ENCODE results near the gene COL4A1. TPM values are rescaled to one million over a fixed set of nuclear protein-coding genes. Genes with fewer than 3 reads are reported as not detected.

COL4A1 gene
- total RNA-seq, 2 experiments from 2014 or later, result not detected

DNA sequence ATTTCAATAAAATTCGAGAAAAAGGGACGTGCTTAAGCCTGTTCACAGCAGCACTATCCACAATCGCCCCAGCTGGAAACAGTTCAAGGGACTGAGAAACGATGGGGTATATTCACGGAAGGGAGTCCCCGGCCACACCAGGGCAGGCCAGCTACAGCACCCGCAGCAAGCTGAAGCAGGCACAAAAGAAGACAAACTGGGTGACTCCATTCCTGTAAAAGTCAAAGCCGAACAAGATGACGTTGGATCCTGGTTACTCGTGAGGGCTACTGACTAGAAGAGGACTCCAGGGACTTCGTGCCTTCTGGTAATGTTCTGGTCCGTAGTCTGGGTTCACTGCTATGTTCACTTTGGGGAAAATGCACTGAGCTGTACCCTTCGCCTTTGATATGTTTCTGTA, 57.6 kb downstream of the COL4A1 start:
- no peak overlapping the region for H3K27ac Mint-ChIP-seq
- H3K4me3 Mint-ChIP-seq, result no peak overlapping the region
- no peaks in the 10 kb centered on the region for H3K36me3 Mint-ChIP-seq
- no peaks in the 10 kb centered on the region for H3K9me3 Mint-ChIP-seq
- no peaks in the 10 kb centered on the region for H3K4me1 Mint-ChIP-seq
- DNase-seq, result no peak
- H3K27me3 Mint-ChIP-seq, result peaks cover 22% of the 10 kb centered on the region

DNA sequence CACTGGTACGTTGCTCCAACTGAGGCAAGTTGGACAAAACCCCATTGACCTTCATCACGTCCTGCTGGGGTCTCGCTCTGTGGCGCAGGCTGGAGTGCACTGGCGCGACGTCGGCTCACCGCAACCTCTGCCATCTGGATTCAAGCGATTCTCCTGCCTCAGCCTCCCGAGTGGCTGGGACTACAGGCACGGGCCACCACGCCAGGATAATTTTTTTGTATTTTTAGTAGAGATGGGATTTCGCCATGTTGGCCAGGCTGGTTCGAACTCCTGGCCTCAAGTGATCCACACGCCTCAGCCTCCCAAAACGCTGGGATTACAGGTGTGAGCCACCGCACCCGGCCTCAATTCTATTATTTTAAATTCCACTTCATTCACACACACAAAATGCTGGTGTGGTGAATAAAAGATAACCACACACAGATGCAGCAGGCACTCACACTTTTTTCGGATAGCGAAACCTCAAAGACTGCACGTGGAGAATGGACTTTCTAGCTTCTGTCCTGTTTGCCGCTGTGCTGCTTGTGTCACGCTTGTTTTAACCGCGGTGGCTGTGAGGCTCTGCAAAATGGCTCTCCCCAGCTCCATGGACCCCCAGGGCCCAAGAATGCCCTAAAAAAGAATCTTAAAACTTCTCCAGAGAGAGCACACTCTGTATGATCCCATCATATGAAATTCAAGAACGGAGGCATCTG, 58.4 kb downstream of the COL4A1 start:
- Mint-ChIP-seq H3K27ac (no peak overlapping the region), H3K4me3 (no peak overlapping the region), H3K4me1 (no peaks in the 10 kb centered on the region), H3K9me3 (no peaks in the 10 kb centered on the region), H3K36me3 (no peaks in the 10 kb centered on the region), H3K27me3 (peaks cover 22% of the 10 kb centered on the region)
- no peak for DNase-seq

DNA sequence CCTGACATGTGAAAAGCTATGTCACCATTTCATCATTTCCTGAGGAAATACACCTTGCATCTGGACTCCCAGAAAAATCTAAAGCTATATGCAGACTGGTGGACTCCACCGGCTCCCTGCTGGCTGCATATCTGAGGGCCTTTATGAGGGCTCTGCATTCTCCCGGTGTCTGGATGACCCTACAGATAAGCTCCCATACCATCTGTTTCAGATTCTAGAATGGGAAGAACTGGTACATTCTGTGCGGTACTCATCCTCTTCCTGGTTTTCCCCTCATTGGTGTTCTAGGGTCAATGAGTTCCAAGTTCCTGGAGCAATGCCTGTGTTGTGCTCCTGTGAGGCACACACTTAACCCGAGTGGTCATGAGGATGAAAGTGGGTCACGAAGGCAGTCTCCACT, 60.4 kb downstream of the COL4A1 start:
- no peak for DNase-seq
- Mint-ChIP-seq H3K36me3 (no peaks in the 10 kb centered on the region), H3K4me1 (no peaks in the 10 kb centered on the region), H3K9me3 (no peaks in the 10 kb centered on the region), H3K27ac (no peak overlapping the region), H3K4me3 (no peak overlapping the region), H3K27me3 (peaks cover 28% of the 10 kb centered on the region)

DNA sequence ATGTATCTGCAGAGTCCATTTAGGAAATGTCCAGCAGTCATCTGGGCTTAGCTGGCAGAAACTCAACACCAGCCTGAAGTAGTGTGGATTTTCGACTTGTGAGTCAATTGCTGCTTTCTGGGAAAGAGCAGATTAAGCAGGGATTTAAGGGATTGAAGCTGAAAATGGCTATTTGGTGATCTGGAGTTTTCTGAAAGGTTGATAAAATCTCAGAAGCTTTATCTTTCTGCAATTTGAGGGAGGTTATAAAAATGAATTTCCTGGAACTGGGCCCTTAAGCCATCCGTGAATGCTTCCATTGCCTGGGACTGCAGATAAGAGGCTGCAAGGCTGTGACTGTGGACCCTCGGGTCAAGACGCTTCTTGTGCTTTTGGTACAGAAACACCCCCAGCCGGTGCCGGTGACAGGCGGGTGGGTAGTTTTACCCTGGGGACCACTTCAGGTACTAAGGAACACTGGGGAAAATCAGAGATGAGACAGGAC, 61.5 kb downstream of the COL4A1 start:
- no peak overlapping the region for H3K4me3 Mint-ChIP-seq
- H3K27me3 Mint-ChIP-seq, result peaks cover 28% of the 10 kb centered on the region
- no peaks in the 10 kb centered on the region for H3K4me1 Mint-ChIP-seq
- H3K9me3 Mint-ChIP-seq, result no peaks in the 10 kb centered on the region
- no peak overlapping the region for H3K27ac Mint-ChIP-seq
- H3K36me3 Mint-ChIP-seq, result no peaks in the 10 kb centered on the region
- no peak for DNase-seq

DNA sequence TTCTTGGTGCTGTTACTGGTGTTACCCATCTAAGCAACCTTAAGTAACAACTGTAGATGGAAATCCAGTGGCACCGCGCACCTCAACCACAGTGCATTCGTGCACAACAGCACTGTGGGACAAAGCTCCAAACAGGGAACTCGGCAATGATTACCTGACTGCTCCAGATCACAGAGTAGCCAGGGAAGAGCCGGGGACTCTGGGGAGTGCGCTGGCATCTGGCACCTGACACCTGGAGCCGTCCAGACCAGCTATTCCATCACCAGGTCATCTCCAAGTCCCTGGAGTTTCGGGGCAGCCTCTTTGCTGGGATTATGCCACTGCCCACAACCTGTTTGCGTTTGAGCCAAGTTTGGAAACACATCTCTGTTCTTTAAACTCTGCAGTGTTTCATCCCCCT, 62.0 kb downstream of the COL4A1 start:
- peaks cover 28% of the 10 kb centered on the region for H3K27me3 Mint-ChIP-seq
- H3K4me1 Mint-ChIP-seq, result no peaks in the 10 kb centered on the region
- DNase-seq, result no peak
- H3K9me3 Mint-ChIP-seq, result no peaks in the 10 kb centered on the region
- no peak overlapping the region for H3K4me3 Mint-ChIP-seq
- no peak overlapping the region for H3K27ac Mint-ChIP-seq
- H3K36me3 Mint-ChIP-seq, result no peaks in the 10 kb centered on the region

DNA sequence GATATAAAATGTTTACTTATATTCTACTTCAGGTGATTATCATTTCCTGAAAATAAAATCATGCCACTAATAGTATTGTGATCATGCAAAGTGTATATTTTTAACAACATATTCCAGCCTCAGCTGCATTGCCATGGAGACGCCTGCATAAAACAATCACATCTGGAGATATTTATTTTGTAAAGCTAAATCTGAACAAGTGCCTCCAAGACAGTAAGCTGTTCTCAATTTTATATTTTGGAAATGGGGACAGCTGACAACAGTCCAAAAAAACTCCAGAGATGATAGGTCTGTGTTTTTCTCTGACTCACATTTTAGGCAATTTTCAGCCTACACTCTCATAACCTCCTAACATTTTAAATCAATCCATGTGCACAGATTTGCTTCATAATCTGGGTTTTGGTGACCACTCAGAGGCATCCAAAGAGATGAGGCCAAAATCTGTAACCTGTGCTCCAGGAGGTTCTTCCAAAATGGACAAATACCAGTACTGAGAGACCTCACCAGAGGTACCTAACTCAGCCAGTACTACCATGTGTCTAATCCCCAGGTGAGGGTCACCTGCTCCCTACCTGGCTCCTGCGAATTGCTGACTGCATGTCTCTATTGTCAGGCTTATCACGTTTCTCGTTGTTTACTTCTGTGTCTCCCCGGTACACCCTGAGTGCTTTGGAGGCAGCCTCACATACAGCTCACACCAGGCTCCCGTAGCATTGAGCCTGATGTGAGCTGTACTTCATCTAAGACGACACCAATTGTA, 62.7 kb downstream of the COL4A1 start:
- Mint-ChIP-seq H3K36me3 (no peaks in the 10 kb centered on the region), H3K9me3 (no peaks in the 10 kb centered on the region), H3K4me3 (no peak overlapping the region), H3K27me3 (peaks cover 28% of the 10 kb centered on the region), H3K4me1 (no peaks in the 10 kb centered on the region), H3K27ac (no peak overlapping the region)
- no peak for DNase-seq

DNA sequence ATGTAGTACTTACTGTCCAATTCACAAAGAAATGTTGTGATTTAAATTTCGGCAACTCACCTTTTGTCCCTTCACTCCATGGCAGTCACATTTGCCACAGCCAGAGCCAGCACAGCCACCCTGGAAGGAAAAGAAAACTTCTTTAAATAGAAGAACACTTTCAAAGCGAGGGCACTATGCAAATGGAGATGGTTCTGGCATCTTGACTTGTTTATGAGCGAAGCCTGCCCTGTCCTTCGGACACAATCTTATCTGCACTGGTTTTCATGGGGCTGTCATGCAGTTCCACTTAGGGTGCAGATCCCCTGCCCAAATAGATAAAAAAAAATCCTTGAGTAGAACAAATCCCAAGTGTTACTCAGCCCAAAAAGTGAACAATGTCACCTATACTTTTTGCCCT, 64.3 kb downstream of the COL4A1 start:
- no peak for DNase-seq
- H3K36me3 Mint-ChIP-seq, result no peaks in the 10 kb centered on the region
- H3K4me1 Mint-ChIP-seq, result no peaks in the 10 kb centered on the region
- no peak overlapping the region for H3K4me3 Mint-ChIP-seq
- H3K9me3 Mint-ChIP-seq, result no peaks in the 10 kb centered on the region
- H3K27me3 Mint-ChIP-seq, result peaks cover 28% of the 10 kb centered on the region
- H3K27ac Mint-ChIP-seq, result no peak overlapping the region

DNA sequence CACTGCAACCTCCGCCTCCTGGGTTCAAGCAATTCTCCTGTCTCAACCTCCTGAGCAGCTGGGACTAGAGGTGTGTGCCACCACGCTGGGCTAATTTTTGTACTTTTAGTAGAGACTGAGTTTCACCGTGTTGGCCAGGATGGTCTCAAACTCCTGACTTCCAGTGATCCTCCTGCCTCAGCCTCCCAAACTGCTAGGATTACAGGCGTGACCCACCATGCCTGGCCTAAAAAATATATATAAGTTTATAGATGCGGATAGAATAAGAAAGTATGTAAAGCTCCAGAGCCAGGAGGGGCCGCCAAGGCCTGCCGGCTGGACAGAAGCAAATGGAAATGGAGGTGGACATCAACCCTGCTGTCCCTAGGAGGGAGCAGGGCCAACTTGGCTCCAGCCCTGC, 66.0 kb downstream of the COL4A1 start:
- DNase-seq, result no peak
- no peaks in the 10 kb centered on the region for H3K4me1 Mint-ChIP-seq

DNA sequence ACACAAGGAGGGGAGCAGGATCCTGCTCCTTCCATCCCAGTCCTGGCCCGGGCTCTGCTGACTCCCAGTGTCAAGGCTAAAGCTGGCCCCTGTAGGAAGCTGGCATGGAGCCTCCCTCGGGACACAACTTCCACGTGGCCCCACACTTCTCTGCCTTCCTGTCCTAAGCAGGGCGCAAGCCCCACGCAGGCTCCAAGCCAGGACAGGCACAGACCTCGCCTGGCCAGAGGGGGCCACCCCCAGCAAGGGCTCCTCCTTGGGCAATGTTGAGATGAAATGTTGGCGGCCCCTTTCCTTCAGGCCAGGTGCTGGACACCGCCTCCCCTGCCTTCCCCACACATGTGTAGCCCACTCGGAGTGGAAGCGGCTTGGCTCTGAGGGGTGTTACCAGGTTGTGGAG, 66.6 kb downstream of the COL4A1 start:
- Mint-ChIP-seq H3K9me3 (no peaks in the 10 kb centered on the region), H3K27me3 (peaks cover 21% of the 10 kb centered on the region), H3K4me1 (no peaks in the 10 kb centered on the region), H3K27ac (no peak overlapping the region), H3K4me3 (no peak overlapping the region), H3K36me3 (no peaks in the 10 kb centered on the region)
- DNase-seq, result no peak

More for the DNA sequence above, 66.0 kb downstream of the COL4A1 start:
- H3K27me3 Mint-ChIP-seq, result peaks cover 21% of the 10 kb centered on the region
- H3K36me3 Mint-ChIP-seq, result no peaks in the 10 kb centered on the region
- H3K4me3 Mint-ChIP-seq, result no peak overlapping the region
- no peaks in the 10 kb centered on the region for H3K9me3 Mint-ChIP-seq
- H3K27ac Mint-ChIP-seq, result no peak overlapping the region

DNA sequence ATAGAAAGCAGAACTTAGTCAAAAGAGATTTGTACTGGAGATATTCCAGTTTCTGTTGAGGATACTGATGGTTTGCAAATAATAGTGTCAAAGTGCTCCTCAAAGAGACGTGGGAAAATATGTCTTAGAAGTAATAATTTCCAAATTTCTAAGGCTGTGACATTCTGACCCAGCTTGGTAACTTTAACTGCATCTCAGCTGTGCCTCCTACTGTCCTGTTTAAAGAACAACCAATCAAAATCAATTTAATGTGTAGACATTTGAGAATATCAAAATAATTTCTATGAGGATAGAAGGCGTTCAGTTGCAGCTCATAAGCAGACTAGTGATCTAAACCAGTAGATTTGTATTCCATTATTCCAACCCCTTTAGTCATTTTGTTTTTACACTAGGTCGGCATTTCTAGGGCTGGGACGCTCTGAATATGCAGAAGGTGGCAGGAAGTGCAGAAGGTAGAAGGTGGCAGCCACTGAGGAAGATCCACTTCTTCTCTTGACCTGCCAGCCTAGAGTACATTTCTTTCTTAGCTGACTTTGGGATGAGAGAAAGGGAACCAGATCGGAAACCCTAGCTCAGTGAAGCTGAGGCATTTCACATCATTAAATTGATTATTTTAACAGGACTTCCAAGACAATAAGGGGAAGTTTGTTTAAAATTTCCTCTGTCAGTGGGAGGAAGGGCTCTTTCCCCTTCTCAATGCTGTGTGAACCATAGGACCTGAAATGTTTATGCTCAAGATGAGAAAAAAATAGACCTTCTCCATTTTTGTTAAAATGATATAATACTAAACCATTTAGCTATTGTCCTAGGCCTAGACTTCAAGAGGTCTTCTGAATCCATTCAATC, 67.5 kb downstream of the COL4A1 start:
- Mint-ChIP-seq H3K27ac (no peak overlapping the region), H3K36me3 (no peaks in the 10 kb centered on the region), H3K4me3 (no peak overlapping the region), H3K27me3 (peaks cover 17% of the 10 kb centered on the region), H3K4me1 (no peaks in the 10 kb centered on the region), H3K9me3 (no peaks in the 10 kb centered on the region)
- no peak for DNase-seq

DNA sequence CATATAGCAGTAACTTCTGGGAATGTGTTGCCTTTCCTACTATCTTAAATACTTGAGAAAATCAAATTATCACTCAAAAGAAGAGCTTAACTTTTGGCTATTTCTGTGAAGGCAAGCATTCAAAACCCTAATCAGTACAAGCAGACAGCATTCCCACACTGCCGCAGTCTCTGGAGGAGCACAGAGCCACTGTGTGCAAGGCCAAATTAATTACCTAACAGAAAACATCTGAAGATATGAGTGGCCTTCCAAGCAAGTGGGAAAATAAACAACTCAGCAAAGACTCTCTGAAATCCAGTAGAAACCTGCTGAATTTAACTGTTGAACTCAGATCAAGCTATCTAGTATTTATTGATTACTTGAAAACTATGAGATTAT, 68.2 kb downstream of the COL4A1 start:
- no peak for DNase-seq
- no peaks in the 10 kb centered on the region for H3K36me3 Mint-ChIP-seq
- H3K27ac Mint-ChIP-seq, result no peak overlapping the region
- H3K27me3 Mint-ChIP-seq, result peaks cover 15% of the 10 kb centered on the region
- H3K4me3 Mint-ChIP-seq, result no peak overlapping the region
- H3K9me3 Mint-ChIP-seq, result no peaks in the 10 kb centered on the region
- H3K4me1 Mint-ChIP-seq, result no peaks in the 10 kb centered on the region

DNA sequence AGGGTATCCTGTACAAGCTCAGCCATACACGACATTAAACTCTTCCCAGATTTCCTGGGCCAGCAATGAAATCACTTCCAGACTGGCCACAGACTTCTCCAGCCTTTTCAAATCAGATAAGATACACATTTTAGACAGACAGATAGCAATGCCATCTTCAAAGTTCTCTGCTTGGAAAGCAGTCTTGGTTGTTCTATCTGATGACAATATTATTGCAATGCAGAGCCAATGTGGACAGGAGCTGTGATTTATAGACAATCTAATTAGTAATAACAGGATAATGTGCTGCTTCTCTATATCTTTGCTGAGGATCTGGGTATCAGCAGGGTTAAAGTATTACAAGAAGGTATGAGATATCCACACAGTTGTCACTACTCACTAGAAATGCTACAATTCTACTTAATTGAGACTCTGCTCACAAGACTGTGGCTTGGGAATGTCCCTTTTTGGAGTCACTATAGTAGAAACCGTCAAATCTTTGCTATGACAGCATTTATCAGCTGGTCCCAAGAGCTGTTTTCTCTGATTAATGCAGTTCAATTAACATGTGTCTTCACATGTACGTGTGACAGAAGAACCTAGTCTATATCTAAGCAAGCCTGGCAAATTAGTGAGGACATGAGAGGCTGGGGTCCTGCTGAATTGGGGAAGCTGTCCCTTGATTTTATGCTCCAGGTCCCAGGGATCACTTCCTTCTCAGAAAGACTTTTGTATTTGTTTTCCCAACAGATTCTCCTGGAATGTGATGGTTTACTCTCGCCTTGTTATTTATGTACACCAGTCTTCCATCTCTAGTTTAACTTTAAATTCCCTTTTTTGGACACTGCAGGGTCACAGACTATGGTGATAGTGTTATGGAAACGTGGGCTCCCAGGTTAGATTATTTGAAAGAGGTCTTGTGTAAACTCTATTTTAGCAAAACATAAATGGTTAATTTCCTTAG, 68.8 kb downstream of the COL4A1 start:
- Mint-ChIP-seq H3K4me3 (no peak overlapping the region), H3K36me3 (no peaks in the 10 kb centered on the region), H3K4me1 (no peaks in the 10 kb centered on the region), H3K27ac (no peak overlapping the region), H3K9me3 (no peaks in the 10 kb centered on the region), H3K27me3 (peaks cover 19% of the 10 kb centered on the region)
- DNase-seq, result no peak

DNA sequence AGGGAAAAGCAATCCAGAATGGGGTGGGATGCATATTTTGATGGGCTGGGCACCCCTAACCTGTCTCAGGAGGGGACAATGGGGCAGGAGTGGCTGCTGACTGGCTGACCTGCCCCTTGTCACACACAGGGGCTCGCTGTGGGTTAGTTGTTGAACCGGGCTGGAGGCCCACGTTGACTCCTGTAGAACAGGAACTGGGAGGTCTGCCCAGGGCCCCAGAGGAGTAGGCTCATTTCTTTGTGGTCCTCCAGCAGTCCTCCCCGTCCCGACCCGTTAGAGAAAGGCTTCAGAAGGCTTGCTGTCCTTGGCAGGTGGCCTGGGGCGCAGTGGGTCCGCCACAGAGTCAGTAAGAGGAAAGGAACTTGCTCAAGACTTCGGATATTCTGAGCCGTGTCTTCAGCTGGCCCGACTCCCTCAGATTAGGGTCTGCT, 70.1 kb downstream of the COL4A1 start:
- Mint-ChIP-seq H3K4me3 (no peak overlapping the region), H3K36me3 (no peaks in the 10 kb centered on the region), H3K9me3 (no peaks in the 10 kb centered on the region), H3K27me3 (peaks cover 24% of the 10 kb centered on the region), H3K27ac (no peak overlapping the region), H3K4me1 (no peaks in the 10 kb centered on the region)
- no peak for DNase-seq

DNA sequence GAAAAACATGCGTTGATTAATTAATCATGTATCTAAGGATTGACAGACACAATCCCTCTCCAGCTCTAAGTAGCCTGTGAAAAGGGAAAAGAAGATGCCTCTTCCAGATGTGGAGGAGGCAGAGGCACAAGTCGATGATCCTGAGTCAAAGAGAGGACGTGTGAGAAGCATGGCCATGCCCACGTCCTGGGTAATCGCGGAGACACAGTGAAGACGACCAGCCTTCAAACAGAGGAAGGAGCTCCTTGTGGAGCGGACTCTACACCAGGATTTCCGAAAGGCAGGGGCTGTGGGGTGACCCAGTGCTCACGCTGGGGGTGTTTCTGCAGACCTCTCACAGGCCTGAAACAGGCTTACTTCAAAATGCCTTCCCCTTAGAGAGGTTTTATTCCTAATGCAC, 70.5 kb downstream of the COL4A1 start:
- Mint-ChIP-seq H3K9me3 (no peaks in the 10 kb centered on the region), H3K4me1 (no peaks in the 10 kb centered on the region), H3K27ac (no peak overlapping the region), H3K36me3 (no peaks in the 10 kb centered on the region), H3K27me3 (peaks cover 27% of the 10 kb centered on the region), H3K4me3 (no peak overlapping the region)
- DNase-seq, result no peak

Measured in activated naive CD8-positive, alpha-beta T cell treated with anti-CD3 and anti-CD28 coated beads for 36 hours (primary cell).